ENCODE results near the gene CAST.

- TF ChIP-seq ZNF274 (IDR thresholded peaks at IDR 0.05; ENCODE audit: low read depth, low read length) (no peak), YY1 (IDR thresholded peaks at IDR 0.05; ENCODE audit: insufficient read depth, insufficient read length) (no peak)
Measured at GRCh38 chr5:96669909-96670308, 7.7 kb downstream of the CAST start.

All from NT2/D1 (cell line).